ENCODE data around the gene SLC51B.

- TF ChIP-seq CTCF (IDR thresholded peaks at IDR 0.05 in 2 of 3, conservative IDR thresholded peaks at IDR 0.05 in 1 of 3; ENCODE audit: borderline replicate concordance in 1 of 3, insufficient read depth in 1 of 3, low read depth in 2 of 3, low read length in 2 of 3) = no peak
- TF ChIP-seq EZH2phosphoT487 (IDR thresholded peaks at IDR 0.05; ENCODE audit: borderline replicate concordance) = no peak
- no peak for TF ChIP-seq REST (IDR thresholded peaks at IDR 0.05; ENCODE audit: low read depth)
- no peak for TF ChIP-seq POLR2A (IDR thresholded peaks at IDR 0.05; ENCODE audit: borderline replicate concordance, extremely low read depth, insufficient read depth, insufficient read length)
- TF ChIP-seq EZH2 (IDR thresholded peaks at IDR 0.05) = no peak
Observed at GRCh38 chr15:65072617-65073016, 27.4 kb downstream of the SLC51B start.

Data from HCT116 (cell line).